SK-N-SH (cell line): Measurements from ENCODE around the gene BID.

Experiments
- CHD2 ChIP-seq: fragments of 150-350 bp; IDR thresholded peaks from 2 replicates; pipeline ENCODE4 v1.6.1; 2018; ENCODE audit warnings: low read length; ENCODE audit not compliant: partially characterized antibody
- CTCF ChIP-seq: fragments of 200-600 bp; sonication (generic); IDR thresholded peaks from 2 replicates; pipeline ENCODE4 v1.6.1; 2017; ENCODE audit warnings: antibody characterized with exemption, mild to moderate bottlenecking, moderate library complexity
- EP300 ChIP-seq, 2 experiments: IDR thresholded peaks; 2 replicates each; pipeline versions ENCODE4 v1.4.0 to v1.6.1; 2012; ENCODE audit warnings: borderline replicate concordance in 1 of 2, low read depth in 1 of 2, low read length in 1 of 2
- EZH2phosphoT487 ChIP-seq: fragments of 200-600 bp; sonication (generic); IDR thresholded peaks from 2 replicates; pipeline ENCODE4 v1.6.1; 2017; ENCODE audit warnings: low read depth, mixed run types, mild to moderate bottlenecking, antibody characterized with exemption, moderate library complexity, borderline replicate concordance
- FOSL2 ChIP-seq: IDR thresholded peaks from 2 replicates; pipeline ENCODE4 v1.4.0; 2012; ENCODE audit warnings: low read depth, mild to moderate bottlenecking, moderate library complexity, borderline replicate concordance
- FOXM1 ChIP-seq: IDR thresholded peaks from 2 replicates; pipeline ENCODE4 v1.4.0; 2012; ENCODE audit warnings: low read depth, mild to moderate bottlenecking
- GABPA ChIP-seq: IDR thresholded peaks from 2 replicates; pipeline ENCODE4 v1.4.0; 2012; ENCODE audit warnings: low read depth, mild to moderate bottlenecking
- NFIC ChIP-seq: IDR thresholded peaks from 2 replicates; pipeline ENCODE4 v1.4.0; 2012; ENCODE audit warnings: borderline replicate concordance
- REST ChIP-seq: IDR thresholded peaks from 2 replicates; pipeline ENCODE4 v1.6.1; 2012; ENCODE audit warnings: mild to moderate bottlenecking, low read depth, low read length, moderate library complexity
- RXRA ChIP-seq: IDR thresholded peaks from 2 replicates; pipeline ENCODE4 v1.4.0; 2012; ENCODE audit warnings: low read depth, mild to moderate bottlenecking, borderline replicate concordance
- SMC3 ChIP-seq: IDR thresholded peaks from 2 replicates; pipeline ENCODE4 v1.6.1; 2012; ENCODE audit warnings: low read depth, low read length, improper control_type of control experiment
- TAF1 ChIP-seq: IDR thresholded peaks from 2 replicates; pipeline ENCODE4 v1.6.1; 2012; ENCODE audit warnings: low read depth, mild to moderate bottlenecking, low read length, moderate library complexity, borderline replicate concordance
- TCF12 ChIP-seq: IDR thresholded peaks from 2 replicates; pipeline ENCODE4 v1.4.0; 2012

- TF ChIP-seq CTCF, result no peak
- TF ChIP-seq TCF12, result peak; percentile 64
- peak; percentile 31; the same call in 1 of the 2 replicates for TF ChIP-seq GABPA
- no peak; the same call in 1 of the 2 replicates for TF ChIP-seq TAF1
- TF ChIP-seq NFIC, result peak; percentile 8; the same call in 1 of the 2 replicates
- no peak for TF ChIP-seq CHD2
- 0 out of 4 replicates have a peak, but pooled peaks of 1 of the 2 experiments have one; percentile 20 for TF ChIP-seq EP300 (IDR thresholded peaks at IDR 0.05; ENCODE audit: borderline replicate concordance in 1 of 2, low read depth in 1 of 2, low read length in 1 of 2)
- peak; percentile 75; the same call in 1 of the 2 replicates for TF ChIP-seq RXRA
- TF ChIP-seq REST, result no peak
- TF ChIP-seq EZH2phosphoT487, result no peak
- TF ChIP-seq FOXM1, result no peak
- no peak; the same call in 1 of the 2 replicates for TF ChIP-seq SMC3
- TF ChIP-seq FOSL2, result peak; percentile 85
These were observed 68.0 kb downstream of the BID start for GRCh38 chr22:17705951-17706900.
